ENCODE measurements around the gene ME3.
A peak's percentile ranks its signal among the peaks of the same experiment; 100 is the strongest.
"Not testable (repeated sequence)": the region's sequence is repeated elsewhere in the genome, so short reads cannot be mapped to it uniquely, and the experiment has no call there.

ME3 gene

GRCh38 chr11:86629045-86629706 is 43.2 kb downstream of the ME3 start:
- H3K27ac Mint-ChIP-seq: no peak overlapping the region
- no peaks in the 10 kb centered on the region for H3K4me1 Mint-ChIP-seq
- H3K4me3 Mint-ChIP-seq: no peak overlapping the region
- no peak for DNase-seq
- no peaks in the 10 kb centered on the region for H3K36me3 Mint-ChIP-seq
- H3K27me3 Mint-ChIP-seq: no peaks in the 10 kb centered on the region
- no peaks in the 10 kb centered on the region for H3K9me3 Mint-ChIP-seq
- ATAC-seq (replicated peaks): no peak

GRCh38 chr11:86627776-86628455 is 44.5 kb downstream of the ME3 start:
- Mint-ChIP-seq H3K9me3 (no peaks in the 10 kb centered on the region), H3K36me3 (no peaks in the 10 kb centered on the region), H3K4me1 (no peaks in the 10 kb centered on the region), H3K27ac (no peak overlapping the region), H3K4me3 (no peak overlapping the region), H3K27me3 (no peaks in the 10 kb centered on the region)
- ATAC-seq (replicated peaks) (no peak), DNase-seq (no peak)

DNA sequence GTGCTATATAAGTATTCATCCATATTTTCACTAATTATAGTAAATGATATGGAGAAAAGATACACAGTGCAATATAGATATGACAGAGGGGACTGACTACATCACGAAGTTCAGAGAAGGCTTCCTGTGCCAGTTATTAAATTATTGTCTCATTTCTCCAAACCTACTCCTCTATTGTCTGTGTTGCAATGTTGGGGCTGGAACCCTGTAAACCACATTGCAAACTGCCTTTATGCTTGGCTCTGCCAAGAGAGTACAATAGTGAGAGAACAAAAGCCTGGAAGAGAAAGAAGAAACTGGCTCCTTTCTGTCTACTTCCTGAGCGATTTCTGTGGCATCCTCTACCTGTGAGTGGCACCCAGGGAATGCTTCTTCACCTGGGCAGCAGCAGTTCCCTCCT is 46.4 kb downstream of the ME3 start:
- H3K27me3 Mint-ChIP-seq: no peaks in the 10 kb centered on the region

DNA sequence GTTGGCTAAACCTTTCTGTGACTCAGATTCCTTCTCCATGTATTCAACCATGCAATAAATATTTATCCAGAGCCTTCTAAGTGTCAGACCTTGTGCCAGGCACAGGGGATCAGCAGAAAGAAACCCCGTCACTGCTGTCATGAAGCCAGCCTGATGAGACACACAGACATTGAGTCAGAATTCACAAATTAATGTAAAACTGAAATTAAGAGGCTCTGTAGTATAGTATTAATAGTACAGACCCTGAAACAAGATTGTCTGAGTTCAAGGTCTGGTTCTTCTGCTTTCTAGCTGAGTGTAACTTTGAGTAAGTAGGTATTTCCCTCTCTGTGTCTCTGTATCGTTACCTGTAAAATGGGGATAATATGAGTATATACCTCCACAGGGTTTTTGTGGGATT is 46.9 kb downstream of the ME3 start:
- DNase-seq (no peak), ATAC-seq (replicated peaks) (peak; percentile 23 to 29)
- Mint-ChIP-seq H3K27ac (no peak overlapping the region), H3K9me3 (no peaks in the 10 kb centered on the region), H3K27me3 (no peaks in the 10 kb centered on the region), H3K36me3 (no peaks in the 10 kb centered on the region), H3K4me3 (no peak overlapping the region), H3K4me1 (no peaks in the 10 kb centered on the region)

More for the DNA sequence above, 46.4 kb downstream of the ME3 start:
- H3K36me3 Mint-ChIP-seq: no peaks in the 10 kb centered on the region
- H3K4me3 Mint-ChIP-seq: no peak overlapping the region
- no peaks in the 10 kb centered on the region for H3K9me3 Mint-ChIP-seq
- ATAC-seq (replicated peaks) (no peak), DNase-seq (no peak)
- H3K4me1 Mint-ChIP-seq: no peaks in the 10 kb centered on the region
- no peak overlapping the region for H3K27ac Mint-ChIP-seq

DNA sequence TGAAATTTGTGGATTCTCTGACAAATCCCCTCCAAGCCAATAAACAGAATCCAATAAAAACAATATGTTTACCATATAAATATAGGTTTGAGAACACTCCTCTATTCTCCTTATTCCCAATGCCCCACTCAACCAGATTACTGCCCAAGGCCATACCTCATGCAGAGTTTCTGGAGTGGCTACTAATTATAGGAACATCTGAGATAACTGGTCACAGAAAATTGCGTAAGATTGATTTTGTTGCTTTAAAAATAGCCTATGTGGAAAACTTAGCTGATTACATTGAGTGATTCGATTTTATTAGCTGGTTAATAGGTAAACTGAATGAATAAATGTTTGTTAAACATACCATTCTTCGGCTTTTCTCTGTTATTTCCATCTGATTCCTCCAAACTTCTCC is 48.0 kb downstream of the ME3 start:
- DNase-seq (no peak), ATAC-seq (replicated peaks) (no peak)
- Mint-ChIP-seq H3K36me3 (no peaks in the 10 kb centered on the region), H3K9me3 (peaks cover 0 to 2% of the 10 kb centered on the region in 2 donors), H3K27me3 (no peaks in the 10 kb centered on the region), H3K4me3 (no peak overlapping the region), H3K4me1 (no peaks in the 10 kb centered on the region), H3K27ac (no peak overlapping the region)

GRCh38 chr11:86623736-86624135 is 48.7 kb downstream of the ME3 start:
- no peak for ATAC-seq (replicated peaks)
- Mint-ChIP-seq H3K27me3 (no peaks in the 10 kb centered on the region), H3K36me3 (no peaks in the 10 kb centered on the region), H3K4me1 (no peaks in the 10 kb centered on the region), H3K4me3 (no peak overlapping the region), H3K9me3 (peaks cover 0 to 5% of the 10 kb centered on the region in 2 donors), H3K27ac (no peak overlapping the region)
- DNase-seq: no peak

- DNase-seq (no peak), ATAC-seq (replicated peaks) (no peak)
- no peak overlapping the region for H3K27ac Mint-ChIP-seq
- H3K4me3 Mint-ChIP-seq: no peak overlapping the region
- H3K4me1 Mint-ChIP-seq: no peaks in the 10 kb centered on the region
- H3K36me3 Mint-ChIP-seq: no peaks in the 10 kb centered on the region
- no peaks in the 10 kb centered on the region for H3K27me3 Mint-ChIP-seq
- peaks cover 0 to 5% of the 10 kb centered on the region in 2 donors for H3K9me3 Mint-ChIP-seq
Measured at GRCh38 chr11:86623041-86623621, 49.3 kb downstream of the ME3 start.

- H3K4me1 Mint-ChIP-seq: no peaks in the 10 kb centered on the region
- DNase-seq: no peak
- H3K36me3 Mint-ChIP-seq: no peaks in the 10 kb centered on the region
Measured at GRCh38 chr11:86621854-86622253, 50.6 kb downstream of the ME3 start.

GRCh38 chr11:86620891-86621521 is 51.4 kb downstream of the ME3 start:
- DNase-seq (no peak), ATAC-seq (replicated peaks) (no peak)
- H3K4me3 Mint-ChIP-seq: no peak overlapping the region
- H3K4me1 Mint-ChIP-seq: no peaks in the 10 kb centered on the region
- peaks cover 3 to 7% of the 10 kb centered on the region in 2 donors for H3K9me3 Mint-ChIP-seq
- no peak overlapping the region for H3K27ac Mint-ChIP-seq
- H3K36me3 Mint-ChIP-seq: no peaks in the 10 kb centered on the region
- no peaks in the 10 kb centered on the region for H3K27me3 Mint-ChIP-seq

More at GRCh38 chr11:86621854-86622253, 50.6 kb downstream of the ME3 start:
- no peaks in the 10 kb centered on the region for H3K27me3 Mint-ChIP-seq
- no peak for ATAC-seq (replicated peaks)
- peaks cover 0 to 5% of the 10 kb centered on the region in 2 donors for H3K9me3 Mint-ChIP-seq
- no peak overlapping the region for H3K27ac Mint-ChIP-seq
- H3K4me3 Mint-ChIP-seq: no peak overlapping the region

DNA sequence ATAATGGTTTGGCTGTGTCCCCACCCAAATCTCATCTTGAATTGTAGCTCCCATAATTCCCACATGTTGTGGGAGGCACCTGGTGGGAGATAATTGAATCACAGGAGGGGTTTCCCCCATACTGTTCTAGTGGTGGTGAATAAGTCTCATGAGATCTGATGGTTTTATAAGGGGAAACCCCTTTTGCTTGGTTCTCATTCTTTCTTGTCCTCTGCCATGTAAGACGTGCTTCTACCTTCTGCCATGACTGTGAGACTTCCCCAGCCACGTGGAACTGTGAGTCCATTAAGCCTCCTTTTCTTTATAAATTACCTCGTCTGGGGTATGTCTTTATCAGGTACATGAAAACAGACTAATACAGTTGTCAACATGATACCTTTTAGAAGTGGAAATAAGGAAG is 53.0 kb downstream of the ME3 start:
- not testable (repeated sequence) for ATAC-seq (replicated peaks); DNase-seq; H3K4me3 Mint-ChIP-seq; H3K27me3 Mint-ChIP-seq; H3K27ac Mint-ChIP-seq; H3K4me1 Mint-ChIP-seq; H3K36me3 Mint-ChIP-seq
- H3K9me3 Mint-ChIP-seq: peaks cover 9 to 13% of the 10 kb centered on the region in 2 donors

- Mint-ChIP-seq H3K4me1 (peaks cover 4 to 8% of the 10 kb centered on the region in 2 donors), H3K27me3 (no peaks in the 10 kb centered on the region), H3K36me3 (peaks cover 0 to 5% of the 10 kb centered on the region in 2 donors), H3K4me3 (no peak overlapping the region), H3K9me3 (peaks cover 13 to 15% of the 10 kb centered on the region in 2 donors), H3K27ac (no peak overlapping the region)
- DNase-seq (no peak), ATAC-seq (replicated peaks) (no peak)
Measured at GRCh38 chr11:86617502-86617901, 54.9 kb downstream of the ME3 start.

GRCh38 chr11:86615487-86615886 is 56.9 kb downstream of the ME3 start:
- DNase-seq: no peak
- H3K27me3 Mint-ChIP-seq: no peaks in the 10 kb centered on the region

DNA sequence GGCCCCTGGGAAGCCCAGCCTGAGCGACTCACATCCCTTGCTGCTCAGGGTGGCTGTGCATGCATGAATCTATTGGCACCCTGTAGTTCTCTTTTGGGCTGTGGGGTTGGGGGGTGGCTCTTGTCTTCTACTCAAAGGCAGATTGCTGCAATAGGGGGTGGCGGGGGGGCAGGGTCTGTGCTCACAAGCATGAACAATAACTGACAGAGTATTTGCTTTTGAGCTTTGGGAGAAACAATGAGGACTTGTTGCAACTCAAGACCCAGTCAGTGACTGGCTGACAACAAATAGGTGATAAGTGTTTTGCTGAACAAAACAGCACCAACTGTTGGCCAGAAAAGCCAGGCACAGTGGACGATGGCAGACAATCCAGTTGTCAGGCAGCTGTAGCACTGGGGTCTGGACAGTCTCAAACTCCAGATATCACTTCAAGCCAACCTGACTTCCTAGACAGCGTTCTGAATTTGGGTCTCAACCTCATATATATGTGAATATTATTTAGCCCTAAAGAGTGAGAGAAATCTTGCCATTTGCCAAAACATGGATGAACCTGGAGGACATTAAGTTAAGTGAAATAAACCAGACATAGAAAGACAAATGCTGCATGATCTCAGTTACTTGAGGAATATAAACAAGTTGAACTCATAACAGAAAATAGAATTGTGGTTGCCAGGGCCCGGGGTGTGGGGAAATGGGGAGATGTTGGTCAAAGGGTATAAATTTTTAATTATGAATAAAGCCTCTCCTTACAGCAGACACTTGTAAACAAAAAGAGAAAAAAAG is 61.7 kb downstream of the ME3 start:
- H3K4me3 Mint-ChIP-seq: no peak overlapping the region
- H3K4me1 Mint-ChIP-seq: peaks cover 4 to 6% of the 10 kb centered on the region in 2 donors
- peaks cover 0 to 5% of the 10 kb centered on the region in 2 donors for H3K36me3 Mint-ChIP-seq
- ATAC-seq (replicated peaks) (no peak), DNase-seq (no peak)
- no peaks in the 10 kb centered on the region for H3K27me3 Mint-ChIP-seq
- H3K9me3 Mint-ChIP-seq: peaks cover 6 to 10% of the 10 kb centered on the region in 2 donors
- H3K27ac Mint-ChIP-seq: no peak overlapping the region

More at GRCh38 chr11:86615487-86615886, 56.9 kb downstream of the ME3 start:
- H3K9me3 Mint-ChIP-seq: peaks cover 13 to 15% of the 10 kb centered on the region in 2 donors
- H3K4me3 Mint-ChIP-seq: no peak overlapping the region
- peak overlapping the region; percentile 37 for H3K27ac Mint-ChIP-seq
- H3K4me1 Mint-ChIP-seq: peaks cover 4 to 8% of the 10 kb centered on the region in 2 donors
- H3K36me3 Mint-ChIP-seq: peaks cover 0 to 5% of the 10 kb centered on the region in 2 donors
- peak; percentile 67 to 87 for ATAC-seq (replicated peaks)

GRCh38 chr11:86608251-86608799 is 64.1 kb downstream of the ME3 start:
- Mint-ChIP-seq H3K27me3 (no peaks in the 10 kb centered on the region), H3K4me3 (peak overlapping the region in 1 of 2 donors; percentile 43), H3K9me3 (peaks cover 0 to 3% of the 10 kb centered on the region in 2 donors), H3K36me3 (no peaks in the 10 kb centered on the region), H3K27ac (no peak overlapping the region), H3K4me1 (no peaks in the 10 kb centered on the region)
- DNase-seq (peak; percentile 23), ATAC-seq (replicated peaks) (peak; percentile 88 to 89)
